Activated naive CD4-positive, alpha-beta T cell (primary cell): ENCODE measurements around the gene TSPAN5.
"Not testable (repeated sequence)": the region's sequence is repeated elsewhere in the genome, so short reads cannot be mapped to it uniquely, and the experiment has no call there.

Experiments
- DNase-seq, 4 experiments: peaks; one replicate each; lab custom pipeline; 2025; lab: John Stamatoyannopoulos, UW

The TSPAN5 gene

DNA sequence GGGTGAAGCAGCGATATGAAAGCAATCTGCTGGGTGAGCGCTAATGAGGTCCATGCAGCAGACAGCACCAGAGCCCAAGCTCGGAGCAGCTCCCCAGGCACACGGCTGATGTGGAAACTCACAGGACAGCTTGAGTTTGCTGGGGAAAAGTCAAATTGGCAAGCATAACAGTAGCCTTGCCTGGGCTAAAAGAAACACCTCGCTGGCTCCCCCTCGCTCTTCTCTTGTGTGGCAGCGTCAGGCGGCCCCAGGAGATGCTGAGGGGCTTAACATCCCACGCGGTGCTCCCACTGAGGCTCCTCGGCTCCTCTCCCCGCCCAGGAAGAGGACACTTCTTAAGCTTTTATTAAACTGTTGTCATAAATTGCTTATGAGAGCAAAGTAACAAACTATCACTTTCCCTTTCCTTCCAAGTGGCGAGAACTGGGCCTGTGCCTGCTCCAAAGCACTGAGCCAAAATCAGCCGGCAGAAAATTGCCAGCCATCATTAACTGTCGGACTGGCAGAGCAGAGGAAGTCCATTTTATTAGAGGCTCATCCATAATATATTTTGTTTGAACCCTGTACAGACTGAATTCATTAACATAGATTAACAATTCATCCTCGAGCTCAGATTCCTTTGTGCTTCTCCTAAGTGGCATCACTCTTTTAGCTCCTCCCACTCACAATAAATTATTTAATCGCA, 111.4 kb downstream of the TSPAN5 start:
- DNase-seq: no peak

DNA sequence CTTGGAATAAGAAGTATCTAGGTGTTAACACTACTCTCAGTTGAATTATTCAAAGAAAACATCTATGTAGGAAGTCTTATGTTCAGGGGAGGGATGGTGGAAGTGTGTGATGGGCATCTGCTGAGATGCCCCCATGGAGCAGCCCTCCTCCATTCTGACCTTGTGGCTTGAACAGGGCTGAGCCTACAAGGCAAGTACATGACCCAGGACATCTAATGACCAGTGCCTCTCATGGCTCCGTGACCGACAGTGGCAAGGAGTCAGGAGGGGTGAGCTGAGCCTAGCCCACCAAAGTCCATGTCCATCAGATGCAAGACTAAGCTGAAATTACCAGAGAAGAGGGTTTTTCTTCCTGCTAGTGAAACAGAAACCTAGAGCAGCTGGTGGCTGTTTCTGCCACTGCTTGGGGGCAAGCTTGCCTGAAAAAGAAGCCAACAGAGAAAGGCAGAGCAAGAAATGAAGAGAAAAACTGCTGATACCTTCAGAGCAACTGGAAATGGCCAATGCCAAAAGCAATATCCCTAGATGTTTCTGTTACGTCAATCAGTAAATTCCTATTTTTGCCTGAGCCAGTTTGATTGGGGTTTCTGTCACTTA, 113.5 kb downstream of the TSPAN5 start:
- no peak for DNase-seq

DNA sequence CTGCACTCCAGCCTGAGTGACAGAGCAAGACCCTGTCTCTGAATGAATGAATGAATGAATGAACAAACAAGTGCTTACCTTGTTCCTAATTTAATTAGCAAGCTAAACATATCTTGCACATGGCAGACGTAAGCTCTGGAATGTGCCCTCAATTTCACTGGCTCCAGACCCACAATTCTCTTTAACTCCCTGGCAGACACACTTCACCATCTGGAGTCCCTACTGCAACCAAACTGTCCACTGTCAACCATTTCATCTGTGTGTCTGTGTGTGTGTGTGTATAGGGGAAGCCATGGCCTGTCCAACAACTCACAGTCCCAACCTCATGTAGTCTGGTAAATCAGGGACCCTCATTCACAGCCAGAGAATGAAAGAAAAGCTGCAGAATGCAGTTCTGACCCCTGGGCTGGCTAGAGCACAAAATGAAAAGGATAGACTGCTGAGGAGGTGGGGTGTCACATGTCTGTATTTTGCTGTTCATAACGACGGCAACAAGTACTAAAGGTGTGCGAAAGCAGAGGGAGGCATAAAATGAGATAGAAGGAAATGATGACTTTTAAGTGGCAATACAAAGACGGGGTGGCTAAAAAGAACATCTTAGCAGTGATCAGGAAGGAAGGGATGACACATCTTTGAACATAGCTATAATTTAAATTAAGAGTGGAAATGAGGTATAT, 114.1 kb downstream of the TSPAN5 start:
- DNase-seq: no peak

DNA sequence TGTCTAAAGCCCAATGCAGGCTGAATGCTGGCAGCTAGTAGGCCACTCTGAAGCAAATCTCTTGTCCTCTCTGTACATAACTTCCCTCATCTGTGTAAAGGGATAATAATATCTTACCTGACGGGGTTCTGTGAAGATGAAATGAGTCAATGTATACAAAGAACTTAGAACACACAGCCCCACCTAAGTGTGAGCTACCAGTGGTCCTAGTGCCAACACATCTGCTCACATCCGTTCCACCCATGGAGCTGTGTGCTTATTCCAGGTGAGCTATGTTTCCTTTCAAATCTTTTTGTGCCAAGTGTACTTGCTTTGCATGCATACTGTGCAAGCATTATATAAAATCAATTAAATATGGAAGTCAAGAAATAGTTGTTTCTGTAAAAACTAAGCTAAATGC, 116.4 kb downstream of the TSPAN5 start:
- DNase-seq: no peak

DNA sequence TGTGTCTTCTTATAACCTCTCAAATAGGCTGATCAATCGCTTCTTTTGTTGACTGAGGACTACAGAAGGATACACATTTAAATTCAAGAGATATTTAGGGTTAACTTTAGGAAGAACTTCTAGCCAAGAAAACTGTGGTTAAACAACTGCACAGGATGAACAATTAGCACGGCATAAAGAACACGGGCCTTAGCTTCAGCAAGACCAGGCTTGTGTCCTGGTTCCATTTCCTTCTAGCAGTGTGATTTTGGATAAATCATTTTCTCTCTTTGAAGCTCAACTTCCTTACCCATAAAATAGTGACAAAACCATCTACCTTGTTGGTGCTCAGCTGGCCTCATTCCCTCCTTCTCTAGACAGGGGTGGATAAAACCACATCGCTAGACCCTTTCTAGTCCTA, 117.6 kb downstream of the TSPAN5 start:
- no peak for DNase-seq

DNA sequence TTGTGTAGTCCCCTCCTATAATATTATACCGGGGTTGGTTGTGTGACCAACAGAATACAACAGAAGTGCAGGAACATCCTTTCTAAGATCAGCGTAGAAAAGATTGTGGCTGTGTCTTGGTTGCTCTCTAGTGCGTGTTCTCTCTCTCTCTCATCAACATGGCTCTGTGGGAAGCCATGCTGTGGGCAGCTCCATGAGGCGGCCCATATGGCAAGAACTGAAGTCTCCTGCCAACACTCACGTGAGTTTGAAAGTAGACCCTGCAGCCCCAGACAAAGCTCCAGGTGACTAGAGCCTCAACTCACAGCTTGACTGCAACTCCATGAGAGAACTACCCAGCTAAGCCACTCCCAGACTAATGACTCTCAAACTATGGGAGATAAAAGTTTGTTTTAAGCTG, 118.7 kb downstream of the TSPAN5 start:
- no peak for DNase-seq

DNA sequence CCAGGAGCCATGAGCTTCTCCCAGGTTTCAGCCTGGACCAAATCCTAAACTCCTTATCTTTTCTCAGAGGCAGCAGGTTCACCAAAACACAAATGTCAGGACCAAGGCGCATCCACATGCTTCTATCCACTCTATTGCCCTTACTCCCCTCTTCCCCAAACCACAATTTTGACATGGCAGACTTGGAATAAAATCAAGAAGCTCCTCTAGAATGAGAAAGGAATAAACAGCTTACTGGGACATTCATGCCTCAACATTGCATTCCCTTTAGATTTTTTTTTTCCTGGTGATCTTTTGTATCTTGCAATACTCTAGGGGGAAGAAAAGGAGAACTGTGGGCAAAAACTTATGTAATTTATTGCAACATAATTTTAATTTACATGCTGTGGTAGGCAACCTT, 119.1 kb downstream of the TSPAN5 start:
- DNase-seq: no peak

DNA sequence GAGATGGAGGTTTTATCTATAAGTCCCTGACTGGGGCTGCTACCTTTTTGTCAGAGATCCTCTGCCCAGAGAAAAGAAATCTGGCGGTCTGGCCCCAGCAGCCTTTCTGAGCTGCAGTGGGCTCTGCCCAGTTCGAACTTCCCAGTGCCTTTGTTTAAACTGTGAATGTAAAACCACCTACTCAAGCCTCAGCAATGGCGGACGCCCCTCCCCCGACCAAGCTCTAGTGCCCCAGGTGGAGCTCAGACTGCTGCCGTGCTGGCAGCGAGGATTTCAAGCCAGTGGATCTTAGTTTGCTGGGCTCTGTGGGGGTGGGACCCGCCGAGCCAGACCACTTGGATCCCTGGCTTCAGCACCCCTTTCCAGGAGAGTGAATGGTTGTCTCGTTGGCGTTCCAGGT, 121.8 kb downstream of the TSPAN5 start:
- no peak for DNase-seq

DNA sequence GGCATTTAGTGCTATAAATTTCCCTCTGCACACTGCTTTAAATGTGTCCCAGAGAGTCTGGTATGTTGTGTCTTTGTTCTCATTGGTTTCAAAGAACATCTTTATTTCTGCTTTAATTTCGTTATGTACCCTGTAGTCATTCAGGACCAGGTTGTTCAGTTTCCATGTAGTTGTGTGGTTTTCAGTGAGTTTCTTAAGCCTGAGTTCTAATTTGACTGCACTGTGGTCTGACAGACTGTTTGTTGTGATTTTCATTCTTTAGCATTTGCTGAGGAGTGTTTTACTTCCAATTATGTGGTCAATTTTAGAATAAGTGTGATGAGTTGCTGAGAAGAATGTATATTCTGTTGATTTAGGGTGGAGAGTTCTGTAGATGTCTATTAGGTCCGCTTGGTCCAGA, 124.3 kb downstream of the TSPAN5 start:
- DNase-seq: not testable (repeated sequence)

DNA sequence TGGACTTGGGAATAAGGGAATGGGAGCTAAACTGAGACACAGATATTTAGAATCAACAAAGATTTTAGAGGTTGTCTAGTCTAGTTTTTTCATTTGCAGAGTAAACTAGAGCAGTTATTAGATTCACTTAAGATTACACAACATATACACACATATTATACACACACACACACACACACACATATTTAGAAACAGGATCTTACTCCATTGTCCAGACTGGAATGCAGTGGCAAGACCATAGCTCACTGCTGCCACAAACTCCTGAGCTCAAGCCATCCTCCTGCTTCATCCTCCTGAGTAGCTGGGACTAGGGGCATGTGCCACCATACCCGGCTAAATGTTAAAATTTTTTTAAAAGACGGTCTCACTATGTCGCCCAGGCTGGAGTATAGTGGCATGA, 127.8 kb downstream of the TSPAN5 start:
- DNase-seq: no peak

DNA sequence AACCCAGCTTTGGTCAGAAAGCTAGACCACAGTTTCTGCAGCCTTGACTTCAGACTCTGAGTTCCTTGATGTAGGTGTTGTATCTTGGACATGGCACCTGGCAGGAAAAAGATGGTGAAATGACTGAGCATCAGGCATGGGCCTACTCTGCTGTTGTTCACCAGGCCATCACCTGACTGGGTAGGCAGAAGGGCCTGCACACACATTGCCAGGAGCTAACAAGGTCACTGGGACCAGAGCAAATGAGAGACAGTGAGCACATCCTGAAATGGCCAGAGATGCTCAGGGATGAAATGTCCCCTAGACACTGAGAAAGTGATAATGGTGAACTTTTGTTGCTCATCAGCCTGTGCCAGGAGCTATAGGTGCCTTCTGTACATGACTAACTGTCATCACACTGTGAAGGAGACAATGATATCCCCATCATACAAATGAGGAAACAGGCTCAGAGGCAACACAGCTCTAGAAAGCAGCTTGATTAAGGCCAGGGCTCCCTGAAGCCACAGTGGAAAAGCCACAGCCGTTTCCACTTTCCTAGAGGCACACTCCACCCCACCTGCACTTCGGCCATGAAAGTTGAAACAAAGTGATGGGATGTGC, 128.3 kb downstream of the TSPAN5 start:
- no peak for DNase-seq

DNA sequence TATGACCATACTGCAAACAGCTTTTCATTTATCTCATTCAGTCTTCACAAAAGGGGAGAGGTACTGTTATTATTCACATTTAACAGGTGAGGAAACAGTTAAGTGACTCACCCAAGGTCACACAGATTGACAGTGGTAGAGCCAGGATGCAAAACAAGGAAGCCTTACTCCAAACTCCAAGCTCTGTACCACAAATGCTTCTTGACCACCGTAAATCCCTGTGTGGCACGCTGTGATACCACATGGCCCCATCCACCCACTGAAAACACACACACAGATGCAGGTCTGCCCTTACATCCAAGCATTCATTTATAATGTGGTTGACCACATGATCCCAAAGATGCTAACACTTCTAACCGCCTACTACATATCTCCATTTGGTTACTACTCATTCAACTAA, 129.5 kb downstream of the TSPAN5 start:
- DNase-seq: no peak

DNA sequence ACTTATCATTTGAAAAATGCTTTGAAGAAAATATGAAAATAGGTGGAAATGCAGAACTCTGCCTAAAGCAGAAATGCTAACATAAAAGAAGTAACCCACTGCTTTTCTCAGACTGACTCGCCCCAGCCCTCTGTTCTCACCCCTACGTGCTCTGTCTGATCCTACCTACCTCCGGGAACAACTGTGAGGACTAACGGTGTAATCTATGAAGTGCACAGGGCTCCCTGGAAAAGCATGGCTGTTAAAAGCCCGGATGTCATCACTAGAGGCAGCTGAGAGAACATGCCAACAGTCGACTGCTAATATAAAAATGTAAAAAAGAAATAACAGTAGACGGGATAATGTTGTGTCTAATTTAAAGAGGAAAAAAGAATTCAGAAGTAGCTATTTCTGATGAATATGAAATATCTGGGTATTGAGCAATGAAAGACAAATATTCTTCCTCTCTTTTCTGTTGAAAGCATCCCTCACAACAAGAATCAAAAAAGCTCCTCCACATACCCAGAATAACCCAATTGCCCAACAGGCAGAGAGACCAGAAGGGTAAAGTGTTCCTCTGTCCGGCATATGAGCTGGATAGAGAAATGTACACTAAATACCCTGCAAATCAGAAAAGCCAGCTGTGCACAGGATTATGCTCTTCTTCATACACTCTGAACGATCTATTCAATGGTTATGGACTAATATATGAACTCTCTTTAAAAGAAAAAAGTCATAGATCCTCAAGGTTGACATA, 130.7 kb downstream of the TSPAN5 start:
- DNase-seq: no peak

DNA sequence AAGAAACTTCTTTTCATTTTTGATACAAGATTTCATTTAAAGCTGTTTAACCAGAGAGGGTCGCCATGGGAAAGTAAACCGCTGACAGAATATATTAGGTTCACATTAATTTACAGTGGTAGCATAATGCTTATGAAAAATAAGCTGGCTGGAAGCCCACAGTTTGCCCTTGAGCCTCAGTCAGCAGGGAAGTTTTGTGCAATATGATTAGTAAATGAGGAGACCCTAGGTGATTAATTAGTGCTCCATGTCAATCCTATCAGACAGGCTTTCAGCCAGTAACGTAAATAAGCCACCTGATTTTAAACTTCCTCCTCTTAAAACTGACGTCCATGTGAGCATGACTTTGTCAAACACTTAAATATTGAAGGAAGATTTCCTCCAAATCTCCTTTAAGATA, 134.2 kb downstream of the TSPAN5 start:
- DNase-seq: no peak

DNA sequence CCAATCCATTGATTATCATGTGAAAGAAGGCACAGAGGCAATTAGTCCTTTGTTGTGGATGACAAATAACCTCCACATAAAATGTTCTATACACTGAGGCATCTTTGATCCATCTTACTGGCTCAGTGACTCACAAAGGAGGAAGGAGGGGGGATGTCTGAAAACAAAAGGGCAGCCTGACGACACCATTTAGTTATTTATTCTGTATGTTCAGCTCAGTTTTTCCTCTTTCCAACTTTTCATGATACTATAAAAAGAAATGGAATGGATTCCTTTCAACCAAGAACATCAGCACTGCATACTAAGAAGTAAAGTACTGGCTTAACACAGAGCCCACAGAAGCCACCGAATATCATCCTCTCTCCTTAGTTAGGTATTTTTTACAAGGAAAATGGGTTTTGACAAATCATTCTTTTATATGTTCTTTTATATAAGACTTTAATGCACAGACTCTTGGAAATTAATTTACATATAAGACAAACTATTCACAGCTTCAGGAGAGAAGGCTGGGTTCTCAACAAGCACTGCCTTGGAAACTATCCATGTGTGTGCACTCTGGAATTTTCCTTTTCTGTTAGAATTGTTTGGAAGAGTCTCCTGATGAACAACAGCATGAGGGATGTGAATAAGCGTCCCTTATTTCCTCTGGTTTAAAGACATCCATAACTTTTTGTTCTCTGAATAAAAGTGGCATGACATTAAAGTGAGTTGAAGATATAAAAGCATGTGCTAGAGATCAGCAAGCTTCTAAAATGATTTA, 135.6 kb downstream of the TSPAN5 start:
- DNase-seq: no peak

DNA sequence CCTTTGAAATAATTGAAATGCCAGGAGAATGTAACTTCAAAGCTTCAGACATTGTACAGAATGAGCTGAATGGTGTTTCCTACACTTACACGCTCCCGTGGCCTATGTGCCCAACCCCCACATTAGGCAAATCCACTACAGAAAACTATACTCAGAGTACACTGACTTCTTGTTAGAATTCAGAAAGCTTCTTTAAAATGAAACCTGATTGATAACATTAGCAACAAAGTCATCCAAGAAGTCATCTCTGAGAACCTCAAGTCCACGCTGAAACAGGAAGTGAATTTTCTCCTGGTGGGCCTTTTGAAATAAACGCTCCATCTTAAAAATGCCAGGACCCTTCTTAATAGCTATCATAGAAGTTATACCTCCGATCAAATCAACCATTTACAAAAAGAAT, 136.3 kb downstream of the TSPAN5 start:
- DNase-seq: no peak

DNA sequence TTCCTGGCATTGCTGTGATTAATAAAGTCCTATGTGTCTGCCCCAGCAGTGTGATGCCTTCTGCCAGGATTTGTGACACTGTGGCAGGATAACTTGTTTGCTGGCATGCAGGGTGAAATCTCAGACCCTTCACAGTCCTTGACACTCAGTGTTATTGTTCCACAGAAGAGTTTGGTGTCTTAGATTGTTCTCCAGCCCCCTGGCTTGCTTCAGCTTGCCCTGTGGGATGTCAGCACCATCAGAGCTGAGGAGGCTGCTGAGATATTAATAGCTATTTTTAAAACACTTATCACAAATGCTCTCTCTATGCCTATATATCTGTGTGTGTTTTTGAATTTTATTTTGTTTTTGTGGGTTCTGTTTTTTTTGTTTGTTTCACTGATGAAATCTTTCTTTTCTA, 136.9 kb downstream of the TSPAN5 start:
- no peak for DNase-seq

DNA sequence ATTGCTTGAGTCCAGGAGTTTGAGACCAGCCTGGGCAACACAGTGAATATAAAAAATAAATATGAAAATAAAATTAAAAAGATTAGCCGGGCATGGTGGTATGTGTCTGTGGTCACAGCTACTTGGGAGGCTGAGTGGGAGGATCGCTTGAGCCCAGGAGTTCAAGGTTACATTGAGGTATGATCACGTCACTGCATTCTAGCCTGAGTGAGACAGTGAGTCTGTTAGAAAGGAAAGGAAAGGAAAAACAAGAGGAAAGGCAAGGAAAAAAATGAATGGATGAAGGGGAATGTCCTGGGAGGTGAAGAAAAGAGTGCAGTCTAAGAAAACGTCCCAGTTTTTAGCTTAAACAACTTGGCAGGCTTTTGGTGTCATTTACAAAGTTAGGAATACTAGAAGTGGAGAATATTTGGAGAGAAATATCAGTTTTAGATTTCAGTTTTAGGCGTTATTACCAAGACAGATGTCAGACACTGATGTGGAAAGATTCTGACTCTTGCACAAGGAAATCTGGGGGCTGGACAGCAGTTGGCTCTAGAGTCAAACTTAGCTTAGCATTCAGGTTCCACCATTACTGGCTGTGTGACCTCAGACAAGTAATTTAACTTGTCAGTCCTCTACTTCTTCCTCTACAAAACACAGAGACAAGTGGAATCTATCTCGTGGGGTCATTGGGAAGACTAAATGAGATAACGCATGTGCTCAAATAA, 139.0 kb downstream of the TSPAN5 start:
- DNase-seq: no peak

DNA sequence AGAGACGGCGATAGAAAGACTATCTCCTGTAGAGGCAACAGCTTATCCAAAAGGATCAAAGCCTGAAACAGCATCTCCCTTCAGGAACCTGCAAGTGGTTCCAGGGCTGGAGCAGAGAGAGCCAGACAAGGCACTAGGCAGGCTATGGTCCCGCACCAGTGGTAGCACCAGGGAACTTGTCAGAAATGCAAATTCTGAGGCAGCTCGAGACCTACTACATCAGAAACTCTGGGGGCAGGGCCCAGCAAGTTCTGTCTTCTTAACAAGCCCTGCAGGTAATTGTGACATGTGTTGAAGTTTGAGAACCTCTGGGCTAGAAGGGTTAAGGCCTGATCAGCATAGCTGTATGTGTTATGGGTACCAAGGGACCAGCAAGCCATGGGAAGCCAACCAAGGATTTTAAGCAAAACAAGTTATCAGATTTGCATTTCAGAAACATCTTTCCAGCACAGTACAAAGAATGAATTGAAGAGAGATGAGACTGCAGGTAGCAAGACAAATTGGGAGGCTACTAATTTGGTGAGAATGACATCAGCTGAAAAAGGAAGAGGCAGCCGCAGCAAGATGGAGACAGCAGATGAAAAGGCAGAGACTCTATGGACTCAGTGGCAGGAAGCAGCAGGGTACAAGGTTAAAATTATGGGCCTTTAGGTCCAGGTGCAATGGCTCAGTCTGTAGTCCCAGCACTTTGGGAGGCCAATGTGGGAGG, 139.7 kb downstream of the TSPAN5 start:
- no peak for DNase-seq

DNA sequence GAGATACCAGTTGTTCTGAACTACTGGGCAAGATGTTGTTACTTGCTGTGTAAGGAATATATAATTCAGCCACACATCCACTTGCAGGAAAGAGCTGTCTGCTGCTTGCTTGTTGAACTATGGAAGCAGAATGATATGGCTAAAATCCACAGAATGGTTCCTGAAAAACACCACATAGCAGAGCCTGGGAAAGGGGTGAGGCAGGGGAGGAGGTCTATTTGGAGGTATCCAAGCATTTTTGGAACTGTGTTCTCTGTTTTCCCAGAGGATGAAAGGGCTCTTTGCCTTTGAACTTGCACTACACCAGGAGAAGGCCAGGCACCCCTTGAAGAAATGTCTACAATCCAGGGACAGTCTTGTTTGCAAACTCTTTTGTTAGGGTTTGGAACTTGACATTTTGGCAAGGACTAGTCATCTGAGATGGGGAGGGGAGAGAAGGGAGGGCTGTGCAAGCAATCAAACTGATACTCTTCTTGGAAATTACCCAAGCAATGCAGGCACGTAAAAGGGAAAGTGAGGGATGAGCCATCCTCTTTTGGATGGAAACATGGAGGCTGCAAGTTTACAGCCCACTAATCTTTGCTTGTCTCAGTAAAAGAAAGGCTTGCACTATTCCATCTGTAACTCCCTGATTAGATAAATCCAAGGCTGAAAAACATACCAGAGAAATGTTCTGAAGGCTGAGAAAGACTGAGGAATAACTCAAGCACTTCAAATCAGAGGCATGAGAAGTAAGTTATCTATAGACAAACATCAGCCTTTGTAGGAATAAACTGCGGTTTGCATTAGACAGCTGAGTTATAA, 141.0 kb downstream of the TSPAN5 start:
- DNase-seq: no peak
